ENCODE data around the gene ADAMTS18.
"Not testable (repeated sequence)": the region's sequence is repeated elsewhere in the genome, so short reads cannot be mapped to it uniquely, and the experiment has no call there.

ADAMTS18 gene

GRCh38 chr16:77298418-77299360, 136.1 kb downstream of the ADAMTS18 start:
- TF ChIP-seq POLR2AphosphoS5 (IDR thresholded peaks at IDR 0.05; ENCODE audit: low read depth, low read length) (no peak), POLR2A (IDR thresholded peaks at IDR 0.05; ENCODE audit: low read depth, low read length) (no peak)
- DNase-seq (ENCODE audit: insufficient read length) (no peak), FAIRE-seq (no peak)

DNA sequence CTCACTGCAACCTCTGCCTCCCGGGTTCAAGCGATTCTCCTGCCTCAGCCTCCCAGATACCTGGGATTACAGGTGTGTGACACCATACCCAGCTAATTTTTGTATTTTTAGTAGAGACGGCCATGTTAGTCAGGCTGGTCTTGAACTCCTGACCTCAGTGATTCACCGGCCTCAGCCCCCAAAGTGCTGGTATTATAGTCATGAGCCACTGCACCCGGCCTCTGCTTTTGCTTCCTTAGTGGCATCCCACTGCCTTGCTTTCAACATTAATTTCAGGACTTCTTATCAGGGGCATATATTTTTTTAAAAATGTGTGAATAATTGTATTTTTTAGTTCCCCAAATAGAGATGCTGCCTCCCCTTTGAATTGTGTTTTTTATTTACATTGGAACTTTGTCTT, 136.8 kb downstream of the ADAMTS18 start:
- no peak for DNase-seq (ENCODE audit: insufficient read length)
- TF ChIP-seq POLR2A (IDR thresholded peaks at IDR 0.05; ENCODE audit: low read depth, low read length), result no peak
- TF ChIP-seq POLR2AphosphoS5 (IDR thresholded peaks at IDR 0.05; ENCODE audit: low read depth, low read length), result no peak
- no peak for TF ChIP-seq TAF1 (IDR thresholded peaks at IDR 0.05; ENCODE audit: borderline replicate concordance, low read depth, low read length)
- no peak for FAIRE-seq

- no peak for FAIRE-seq
Measured at GRCh38 chr16:77295896-77296295, 138.9 kb downstream of the ADAMTS18 start.

DNA sequence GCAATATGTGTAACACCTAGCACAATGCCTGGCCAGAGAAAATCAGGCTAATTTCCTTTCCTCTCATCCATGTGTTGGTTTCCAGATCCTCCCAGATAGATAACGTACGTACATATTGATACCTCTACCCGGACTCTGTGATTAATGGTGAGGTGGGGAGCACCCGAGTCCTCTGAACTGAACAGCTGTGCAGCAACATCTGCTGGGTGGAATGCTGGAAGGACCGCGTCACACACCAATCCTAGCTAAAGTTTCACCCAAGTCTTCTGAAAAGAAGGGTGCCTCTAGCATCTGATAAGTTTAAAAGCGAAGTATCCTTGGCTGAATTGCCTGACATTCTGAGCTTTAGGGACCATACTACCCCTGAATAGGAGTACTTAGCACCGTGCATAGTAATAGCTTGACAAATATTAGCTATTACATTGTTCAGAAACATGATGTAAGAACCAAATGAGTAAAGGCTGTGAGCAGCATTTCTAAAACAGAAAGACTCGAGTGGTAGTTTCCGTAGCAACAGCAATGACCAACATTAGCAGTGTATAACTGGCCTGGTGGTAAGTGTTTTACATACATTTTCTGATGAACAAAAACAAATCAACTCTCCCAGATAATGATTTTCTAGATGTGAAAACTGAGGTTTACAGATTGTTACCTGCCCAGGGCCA, 144.3 kb downstream of the ADAMTS18 start:
- no peak for FAIRE-seq
- no peak for DNase-seq (ENCODE audit: insufficient read length)
- no peak for TF ChIP-seq TAF1 (IDR thresholded peaks at IDR 0.05; ENCODE audit: borderline replicate concordance, low read depth, low read length)

More at GRCh38 chr16:77295896-77296295, 138.9 kb downstream of the ADAMTS18 start:
- TF ChIP-seq POLR2AphosphoS5 (IDR thresholded peaks at IDR 0.05; ENCODE audit: low read depth, low read length), result no peak
- no peak for TF ChIP-seq POLR2A (IDR thresholded peaks at IDR 0.05; ENCODE audit: low read depth, low read length)
- TF ChIP-seq TAF1 (IDR thresholded peaks at IDR 0.05; ENCODE audit: borderline replicate concordance, low read depth, low read length), result no peak
- no peak for DNase-seq (ENCODE audit: insufficient read length)

- FAIRE-seq (no peak), DNase-seq (ENCODE audit: insufficient read length) (no peak)
- no peak for TF ChIP-seq POLR2AphosphoS5 (IDR thresholded peaks at IDR 0.05; ENCODE audit: low read depth, low read length)
- no peak for TF ChIP-seq TAF1 (IDR thresholded peaks at IDR 0.05; ENCODE audit: borderline replicate concordance, low read depth, low read length)
Measured at GRCh38 chr16:77289331-77289809, 145.5 kb downstream of the ADAMTS18 start.

DNA sequence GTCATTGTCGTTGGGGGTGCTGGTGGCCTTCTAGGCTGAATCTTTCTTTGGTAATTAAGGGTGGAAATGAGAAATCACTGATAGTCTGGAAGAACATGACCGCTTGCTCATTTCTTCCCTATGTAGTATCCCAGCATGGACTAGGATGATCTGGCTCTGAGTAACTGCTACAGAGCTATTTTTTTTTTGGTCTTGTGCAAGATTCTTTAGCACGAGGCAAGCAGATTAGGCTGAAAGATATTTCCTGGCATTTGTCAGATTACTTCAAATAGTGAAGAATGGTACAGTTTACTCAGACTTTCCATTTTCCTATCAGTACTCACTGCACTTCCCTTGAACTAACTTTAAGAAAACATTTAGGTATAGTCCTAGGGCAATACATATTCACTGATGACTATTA, 146.6 kb downstream of the ADAMTS18 start:
- DNase-seq (ENCODE audit: insufficient read length) (no peak), FAIRE-seq (no peak)
- TF ChIP-seq POLR2A (IDR thresholded peaks at IDR 0.05; ENCODE audit: low read depth, low read length) (no peak), POLR2AphosphoS5 (IDR thresholded peaks at IDR 0.05; ENCODE audit: low read depth, low read length) (no peak), TAF1 (IDR thresholded peaks at IDR 0.05; ENCODE audit: borderline replicate concordance, low read depth, low read length) (no peak)

GRCh38 chr16:77285676-77286075, 149.2 kb downstream of the ADAMTS18 start:
- no peak for FAIRE-seq
- no peak for DNase-seq (ENCODE audit: insufficient read length)
- no peak for TF ChIP-seq POLR2A (IDR thresholded peaks at IDR 0.05; ENCODE audit: low read depth, low read length)

DNA sequence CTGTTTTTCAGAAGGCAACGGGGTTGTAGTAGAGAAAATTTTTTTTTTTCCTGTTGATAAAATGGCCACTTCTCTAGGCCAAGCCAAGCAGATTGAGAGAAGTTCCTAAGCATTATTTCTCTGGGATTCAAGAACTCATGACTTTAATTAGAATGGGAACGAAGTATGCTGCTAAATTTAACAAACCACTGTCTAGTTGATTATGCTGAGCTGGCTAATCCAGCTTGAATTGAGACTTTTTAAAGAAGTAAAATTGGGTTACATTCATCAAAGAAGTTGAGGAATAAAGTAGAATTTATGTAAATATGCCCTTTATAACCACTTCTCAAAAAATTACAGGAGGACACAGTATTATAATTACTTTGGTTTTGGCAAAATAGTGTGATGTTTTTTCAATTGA, 152.5 kb downstream of the ADAMTS18 start:
- TF ChIP-seq TAF1 (IDR thresholded peaks at IDR 0.05; ENCODE audit: borderline replicate concordance, low read depth, low read length) (no peak), POLR2AphosphoS5 (IDR thresholded peaks at IDR 0.05; ENCODE audit: low read depth, low read length) (no peak), POLR2A (IDR thresholded peaks at IDR 0.05; ENCODE audit: low read depth, low read length) (no peak)
- FAIRE-seq (no peak), DNase-seq (ENCODE audit: insufficient read length) (no peak)

GRCh38 chr16:77279316-77279715, 155.5 kb downstream of the ADAMTS18 start:
- not testable (repeated sequence) for FAIRE-seq

DNA sequence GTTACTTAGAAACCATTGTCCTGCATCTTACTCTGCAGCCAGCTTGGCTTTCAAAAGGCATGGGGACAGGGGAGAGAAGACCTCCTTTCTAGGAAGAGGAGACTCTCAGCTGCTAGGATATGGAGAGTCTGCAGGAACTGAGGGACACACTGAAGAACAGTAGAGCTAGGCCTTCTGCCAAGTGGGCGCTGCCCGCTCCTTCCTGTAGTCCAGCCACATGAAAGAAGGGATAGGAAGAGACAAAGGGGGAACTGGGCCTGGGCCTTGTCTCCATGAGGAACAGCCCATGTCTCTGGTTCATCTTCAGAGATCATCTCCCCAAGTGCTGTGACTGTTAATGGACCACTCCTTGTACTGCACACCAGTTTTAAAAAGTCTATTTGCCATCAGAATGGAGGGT, 157.3 kb downstream of the ADAMTS18 start:
- no peak for FAIRE-seq
- TF ChIP-seq POLR2A (IDR thresholded peaks at IDR 0.05; ENCODE audit: low read depth, low read length) (no peak), POLR2AphosphoS5 (IDR thresholded peaks at IDR 0.05; ENCODE audit: low read depth, low read length) (no peak), TAF1 (IDR thresholded peaks at IDR 0.05; ENCODE audit: borderline replicate concordance, low read depth, low read length) (no peak)
- no peak for DNase-seq (ENCODE audit: insufficient read length)

More at GRCh38 chr16:77279316-77279715, 155.5 kb downstream of the ADAMTS18 start:
- DNase-seq (ENCODE audit: insufficient read length), result not testable (repeated sequence)

DNA sequence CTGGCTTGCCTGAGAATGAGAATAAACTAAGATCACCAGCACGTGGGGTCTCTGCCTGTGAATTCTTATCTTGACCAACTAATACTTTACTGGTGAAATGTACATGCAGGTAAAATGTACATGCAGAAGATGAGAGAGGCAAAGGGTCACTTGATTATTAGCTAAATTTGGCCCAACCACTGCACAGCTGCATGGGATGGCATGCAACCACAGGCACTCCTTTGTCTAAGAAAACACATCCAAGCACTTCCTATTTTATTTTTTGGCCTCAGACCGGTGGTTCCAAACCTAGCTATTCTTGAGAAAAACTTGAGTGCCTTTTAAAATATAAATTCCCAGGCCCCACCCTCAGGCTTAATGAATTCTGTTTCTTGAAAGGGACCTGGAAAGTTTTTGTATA, 157.7 kb downstream of the ADAMTS18 start:
- FAIRE-seq (no peak), DNase-seq (ENCODE audit: insufficient read length) (no peak)
- TF ChIP-seq POLR2A (IDR thresholded peaks at IDR 0.05; ENCODE audit: low read depth, low read length), result no peak
- TF ChIP-seq TAF1 (IDR thresholded peaks at IDR 0.05; ENCODE audit: borderline replicate concordance, low read depth, low read length), result no peak
- no peak for TF ChIP-seq POLR2AphosphoS5 (IDR thresholded peaks at IDR 0.05; ENCODE audit: low read depth, low read length)

- no peak for TF ChIP-seq POLR2A (IDR thresholded peaks at IDR 0.05; ENCODE audit: low read depth, low read length)
- DNase-seq (ENCODE audit: insufficient read length) (no peak), FAIRE-seq (no peak)
Measured at GRCh38 chr16:77276661-77277060, 158.2 kb downstream of the ADAMTS18 start.

- DNase-seq (ENCODE audit: insufficient read length); FAIRE-seq: not testable (repeated sequence)
Measured at GRCh38 chr16:77275303-77275702, 159.5 kb downstream of the ADAMTS18 start.
